ENCODE data around the gene MFRP.

- TF ChIP-seq EZH2 (IDR thresholded peaks at IDR 0.05; ENCODE audit: insufficient read depth, low read length) (no peak), CTCF (IDR thresholded peaks at IDR 0.05; ENCODE audit: insufficient read depth, low read depth, low read length) (no peak)
These were observed 55.5 kb downstream of the MFRP start for GRCh38 chr11:119290894-119291497.

All from astrocyte (in vitro differentiated cells and primary cell).